Adrenal gland (tissue), 12 donors: ENCODE data around the gene CAGE1. TPM values are rescaled to one million over a fixed set of nuclear protein-coding genes. Genes with fewer than 3 reads are reported as not detected.
A peak's percentile ranks its signal among the peaks of the same experiment; 100 is the strongest.
"Not testable (repeated sequence)": the region's sequence is repeated elsewhere in the genome, so short reads cannot be mapped to it uniquely, and the experiment has no call there.

Experiments used
- DNase-seq, 7 donors: peaks; one replicate each; pipeline ENCODE4 v3.0.0-alpha.2; 2019 to 2020
- H3K27ac ChIP-seq, 5 donors: fragments of 200-600 bp; sonication (generic) in 4 of 5; 1 replicate in 3 of 5; 2 replicates in 2 of 5; pipeline versions ENCODE4 v1.5.1 to v1.8.0; 2016 to 2020; ENCODE audit warnings: mild to moderate bottlenecking in 1 of 5
- H3K27me3 ChIP-seq: fragments of 200-600 bp; 2 replicates; pipeline ENCODE4 v1.8.0; 2021
- H3K36me3 ChIP-seq, 2 donors: fragments of 200-600 bp; replicated peaks in 1 of 2; 1 replicate in 1 of 2; 2 replicates in 1 of 2; pipeline versions ENCODE4 v1.5.1 to v1.8.0; 2018 to 2022
- H3K4me1 ChIP-seq, 2 donors: fragments of 200-600 bp; replicated peaks in 1 of 2; 1 replicate in 1 of 2; 2 replicates in 1 of 2; pipeline versions ENCODE4 v1.5.1 to v1.8.0; 2018 to 2021
- H3K4me3 ChIP-seq, 4 donors: fragments of 200-600 bp; sonication (generic) in 3 of 4; one replicate each; pipeline ENCODE4 v1.5.1; 2016 to 2018
- H3K9me3 ChIP-seq, 3 donors: fragments of 200-600 bp; sonication (generic) in 1 of 3; replicated peaks in 1 of 3; 1 replicate in 2 of 3; 2 replicates in 1 of 3; pipeline versions ENCODE4 v1.5.1 to v1.8.0; 2016 to 2021
- POLR2A ChIP-seq, 2 donors: fragments of 450-650 bp; IDR thresholded peaks; one replicate each; pipeline ENCODE4 v1.6.1; 2017; ENCODE audit warnings: antibody characterized with exemption in 2 of 2, mild to moderate bottlenecking in 2 of 2, moderate library complexity in 1 of 2
- WGBS, 4 donors: extraction: QIAGEN DNeasy Blood & Tissue Kit in 2 of 4; methylation state at CpG; one replicate each; pipeline versions ENCODE4 v1.1.5 to v1.1.7; 2013 to 2017; 5-methylcytosine and 5-hydroxymethylcytosine counted together
- intact Hi-C, 2 donors: fragments of 100-400 bp; cut with DNase I; formaldehyde crosslinking; loops; one replicate each; pipeline versions ENCODE4 v1.14.1 to v1.15.0; 2022 to 2023
- polyA plus RNA-seq, 3 donors: library from polyadenylated mRNA; stranded (reverse); fragments of 200-250 nt in 2 of 3; fragments of 350-450 nt in 1 of 3; fragmentation: Illumina TruSeq in 1 of 3; extraction: RNeasy Lipid Tissue Mini Kit (QIAGEN cat#74804) in 1 of 3; gene quantifications; one replicate each; pipeline ENCODE4 v1.2.3, GENCODE V29; 2013 to 2014
- total RNA-seq, 9 donors: library from RNA; depleted of rRNA in 4 of 9; stranded (reverse); fragments of >200 nt in 4 of 9; fragments of 120-200 nt in 1 of 9; fragmentation: NEBNext Ultra II Directional in 1 of 9; extraction: Animal tissue kit (Norgen Biotek cat#: 25700) in 1 of 9; gene quantifications; one replicate each; pipeline versions ENCODE4 v1.1.0 to v1.2.4, GENCODE V29; 2013 to 2023
- TF ChIP-seq, protein P1 (sequence below), 6 experiments: fragments of 450-650 bp in 4 of 6; fragments of 200-600 bp in 2 of 6; sonication (generic) in 1 of 6; IDR thresholded peaks; 1 replicate in 5 of 6; 2 replicates in 1 of 6; pipeline versions ENCODE4 v1.5.1 to v1.8.0; 2016 to 2021; ENCODE audit warnings: antibody characterized with exemption in 6 of 6, mild to moderate bottlenecking in 2 of 6, moderate library complexity in 1 of 6
- donor health status: healthy with polysubstance abuse.
- donor health status: Bipolar disorder and iron deficiency.
- donor health status: DM: yes; HTN: yes; CAD: no.
- donor health status: DM: no; HTN: no; CAD: no.
- donor health status: DM: no; HTN: no; CAD: no.
- donor health status: DM: yes; HTN: yes; CAD: no.

CAGE1 gene
- total and polyA plus RNA-seq, 12 donors = 0.06 to 0.25 (median 0.16) TPM; not detected in 8

DNA sequence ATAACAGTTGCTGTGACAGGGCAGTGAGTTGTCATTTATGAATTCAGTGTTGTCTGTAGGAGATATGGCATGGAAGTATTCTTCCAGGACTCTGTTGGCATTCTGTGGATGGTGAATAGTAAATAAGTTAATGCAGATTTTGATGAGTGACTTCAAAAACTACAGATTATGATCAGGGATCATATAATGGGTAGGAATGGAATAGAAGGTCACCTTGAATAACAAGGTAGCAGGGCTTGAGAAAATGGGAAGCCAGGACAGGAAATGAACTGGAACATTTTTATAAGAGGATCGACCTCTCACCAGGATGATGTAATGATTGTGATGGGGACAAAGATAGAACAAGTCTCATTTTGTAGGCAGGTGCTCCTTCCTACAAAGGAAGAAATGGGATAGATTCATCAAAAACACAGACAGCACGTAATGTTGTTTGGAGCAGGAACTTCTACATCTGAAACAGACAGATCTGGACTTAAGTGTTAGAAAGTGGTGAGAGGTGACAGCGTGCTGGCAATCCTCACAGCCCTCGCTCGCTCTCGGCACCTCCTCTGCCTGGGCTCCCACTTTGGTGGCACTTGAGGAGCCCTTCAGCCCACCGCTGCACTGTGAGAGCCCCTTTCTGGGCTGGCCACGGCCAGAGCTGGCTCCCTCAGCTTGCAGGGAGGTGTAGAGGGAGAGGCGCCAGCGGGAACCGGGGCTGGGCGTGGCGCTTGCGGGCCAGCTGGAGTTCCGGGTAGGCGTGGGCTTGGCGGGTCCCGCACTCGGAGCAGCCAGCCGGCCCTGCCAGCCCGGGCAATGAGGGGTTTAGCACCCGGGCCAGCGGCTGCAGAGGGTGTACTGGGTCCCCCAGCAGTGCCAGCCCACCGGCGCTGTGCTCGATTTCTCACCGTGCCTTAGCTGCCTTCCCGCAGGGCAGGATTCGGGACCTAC, 45.7 kb downstream of the CAGE1 start:
- WGBS, 4 donors = 85 to 90% (median 88%) methylated on average over 12 to 29 of the region's 29 CpGs
- no peaks in the 10 kb centered on the region for H3K4me1 ChIP-seq
- no peak overlapping the region for H3K4me3 ChIP-seq
- no peaks in the 10 kb centered on the region for H3K9me3 ChIP-seq
- DNase-seq = no peak
- H3K27ac ChIP-seq = no peak overlapping the region
- H3K36me3 ChIP-seq = no peaks in the 10 kb centered on the region
- peaks cover 15% of the 10 kb centered on the region for H3K27me3 ChIP-seq
- intact Hi-C loops = no loop called here
- no peak for TF ChIP-seq POLR2A (IDR thresholded peaks at IDR 0.05)
- TF ChIP-seq, protein P1, sequence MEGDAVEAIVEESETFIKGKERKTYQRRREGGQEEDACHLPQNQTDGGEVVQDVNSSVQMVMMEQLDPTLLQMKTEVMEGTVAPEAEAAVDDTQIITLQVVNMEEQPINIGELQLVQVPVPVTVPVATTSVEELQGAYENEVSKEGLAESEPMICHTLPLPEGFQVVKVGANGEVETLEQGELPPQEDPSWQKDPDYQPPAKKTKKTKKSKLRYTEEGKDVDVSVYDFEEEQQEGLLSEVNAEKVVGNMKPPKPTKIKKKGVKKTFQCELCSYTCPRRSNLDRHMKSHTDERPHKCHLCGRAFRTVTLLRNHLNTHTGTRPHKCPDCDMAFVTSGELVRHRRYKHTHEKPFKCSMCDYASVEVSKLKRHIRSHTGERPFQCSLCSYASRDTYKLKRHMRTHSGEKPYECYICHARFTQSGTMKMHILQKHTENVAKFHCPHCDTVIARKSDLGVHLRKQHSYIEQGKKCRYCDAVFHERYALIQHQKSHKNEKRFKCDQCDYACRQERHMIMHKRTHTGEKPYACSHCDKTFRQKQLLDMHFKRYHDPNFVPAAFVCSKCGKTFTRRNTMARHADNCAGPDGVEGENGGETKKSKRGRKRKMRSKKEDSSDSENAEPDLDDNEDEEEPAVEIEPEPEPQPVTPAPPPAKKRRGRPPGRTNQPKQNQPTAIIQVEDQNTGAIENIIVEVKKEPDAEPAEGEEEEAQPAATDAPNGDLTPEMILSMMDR (IDR thresholded peaks at IDR 0.05) = no peak

DNA sequence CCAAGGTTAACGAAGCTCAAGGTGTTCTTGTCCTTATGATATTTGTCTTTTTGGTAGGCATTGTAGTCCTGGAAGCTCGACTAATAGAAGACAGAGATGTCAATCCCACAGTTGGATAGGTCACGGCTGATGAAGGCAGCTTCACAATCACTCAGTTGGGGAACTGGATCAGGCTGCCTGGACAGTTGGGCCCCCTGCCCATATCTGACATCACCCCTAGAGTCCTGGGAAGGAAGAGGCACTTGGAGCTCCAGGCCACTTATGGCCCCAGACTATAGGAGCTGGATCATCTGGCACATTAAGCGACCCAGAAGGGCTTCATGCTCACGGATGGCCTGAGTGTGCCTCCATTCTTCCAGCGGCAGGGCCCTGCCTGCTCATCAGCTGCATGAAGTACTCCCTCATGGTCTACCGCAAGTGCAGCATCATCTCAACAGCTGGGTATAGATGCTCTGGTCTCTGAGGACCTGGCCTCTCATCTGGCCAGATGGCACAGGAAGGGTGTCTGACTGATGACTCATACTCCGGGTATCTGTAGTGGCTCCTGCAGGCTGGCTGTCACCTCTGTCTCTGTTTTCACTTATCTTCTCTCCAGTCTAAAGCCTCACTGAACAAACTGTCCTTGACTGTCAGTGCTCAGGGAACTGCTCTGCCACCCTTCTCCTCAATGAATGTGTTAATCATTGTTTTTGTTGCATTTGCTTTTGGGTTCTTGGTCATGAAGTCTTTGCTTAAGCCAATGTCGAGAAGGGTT, 47.4 kb downstream of the CAGE1 start:
- Histone ChIP-seq H3K27ac (no peak overlapping the region), H3K9me3 (no peaks in the 10 kb centered on the region), H3K4me3 (no peak overlapping the region), H3K36me3 (no peaks in the 10 kb centered on the region), H3K27me3 (peaks cover 15% of the 10 kb centered on the region), H3K4me1 (no peaks in the 10 kb centered on the region)
- intact Hi-C loops = no loop called here
- TF ChIP-seq, protein P1 (IDR thresholded peaks at IDR 0.05) = no peak
- TF ChIP-seq POLR2A (IDR thresholded peaks at IDR 0.05) = no peak
- 71 to 84% (median 81%) methylated on average over 6 to 9 of the region's 9 CpGs for WGBS, 4 donors
- DNase-seq = peak in 2 of 7 donors; percentile 12 to 69

DNA sequence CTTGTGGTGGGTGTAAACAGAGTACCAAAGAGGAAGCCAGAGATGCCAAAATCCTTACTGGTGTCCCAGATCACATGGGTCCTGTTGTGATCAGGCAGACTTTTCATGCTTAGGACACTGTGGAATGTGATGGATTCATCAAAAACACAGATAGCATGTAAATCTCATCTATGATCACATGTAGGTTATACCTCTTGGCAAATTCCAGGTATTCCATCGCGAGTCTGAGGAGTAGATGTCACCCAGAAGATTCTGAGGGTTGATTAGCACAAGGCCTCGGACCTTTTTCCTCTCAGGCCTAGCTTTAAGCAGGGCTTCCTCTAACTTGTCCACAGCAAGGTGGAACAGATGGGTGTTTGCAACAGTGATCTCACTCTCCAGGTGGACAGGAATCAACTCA, 48.3 kb downstream of the CAGE1 start:
- Histone ChIP-seq H3K9me3 (no peaks in the 10 kb centered on the region), H3K36me3 (no peaks in the 10 kb centered on the region), H3K27me3 (peaks cover 13% of the 10 kb centered on the region), H3K4me3 (no peak overlapping the region), H3K4me1 (no peaks in the 10 kb centered on the region), H3K27ac (no peak overlapping the region)
- WGBS, 4 donors = 74 to 100% (median 94%) methylated on average over 3 of the region's 3 CpGs
- intact Hi-C loops = no loop called here
- TF ChIP-seq, protein P1 (IDR thresholded peaks at IDR 0.05) = no peak
- TF ChIP-seq POLR2A (IDR thresholded peaks at IDR 0.05) = no peak
- DNase-seq = no peak

DNA sequence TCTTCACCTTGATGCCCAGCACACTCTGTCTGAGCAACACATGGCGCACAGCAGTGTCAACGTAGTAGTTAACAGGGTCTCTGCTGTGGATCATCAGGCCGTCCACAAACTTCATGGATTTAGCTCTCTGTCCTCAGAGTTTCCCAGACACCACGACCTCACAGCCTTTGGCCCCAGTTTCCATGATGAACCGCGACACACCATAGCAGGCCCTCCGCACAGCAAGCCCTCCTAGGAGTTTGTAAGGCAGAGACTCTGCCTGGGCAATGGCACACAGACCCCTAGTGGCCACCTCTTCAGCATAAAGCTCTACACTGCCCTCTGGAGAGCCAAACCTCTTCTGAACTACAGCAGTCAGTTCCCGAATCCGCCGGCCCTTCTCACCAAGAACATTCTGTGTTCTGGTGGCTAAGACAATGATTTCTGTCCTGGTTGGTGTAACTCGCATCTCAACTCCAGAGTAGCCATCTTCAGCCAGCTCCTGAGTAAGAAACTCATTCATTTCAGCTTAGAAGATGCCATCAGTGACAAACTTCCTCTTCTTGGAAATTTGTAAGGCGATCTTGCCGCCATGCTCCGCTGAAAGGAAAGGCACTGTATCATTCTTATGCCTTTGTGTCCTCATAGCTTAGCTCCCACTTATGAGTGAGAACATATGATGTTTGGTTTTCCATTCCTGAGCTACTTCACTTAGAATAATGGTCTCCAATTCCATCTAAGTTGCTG, 50.4 kb downstream of the CAGE1 start:
- H3K36me3 ChIP-seq, H3K4me3 ChIP-seq, H3K27me3 ChIP-seq, H3K4me1 ChIP-seq, H3K27ac ChIP-seq, H3K9me3 ChIP-seq, intact Hi-C loops: not testable (repeated sequence)
- WGBS, 4 donors = 67 to 77% (median 74%) methylated on average over 10 to 14 of the region's 14 CpGs
- TF ChIP-seq, protein P1 (IDR thresholded peaks at IDR 0.05) = peak in 4 of 6 experiments; percentile 22 to 43 (median 39)
- peak in 2 of 7 donors; percentile 36 to 38 for DNase-seq
